ENCODE data around the gene CDC25B. TPM values are rescaled to one million over a fixed set of nuclear protein-coding genes. Genes with fewer than 3 reads are reported as not detected.

CDC25B gene
- total and polyA plus RNA-seq, 2 of the 8 experiments (the other 6 are each of a cell fraction or from before 2014, with no cell fraction given): 21.7 to 31.2 TPM

- no peaks in the 10 kb centered on the region for H3K79me2 ChIP-seq (ENCODE audit: control insufficient read depth in 1 of 2, insufficient read depth in 2 of 2, low read length in 2 of 2)
- no peak overlapping the region for H4K5ac ChIP-seq (ENCODE audit: insufficient read length, low read depth, low read length)
- peaks cover 3% of the 10 kb centered on the region in 2 experiments for H4K20me1 ChIP-seq (replicated peaks in 1 of 2; ENCODE audit: control insufficient read depth in 1 of 2, insufficient read depth in 2 of 2, low read length in 2 of 2)
- H3K27me3 ChIP-seq (replicated peaks in 1 of 4; ENCODE audit: control insufficient read depth in 3 of 4, extremely low read depth in 1 of 4, insufficient read depth in 3 of 4, low read length in 3 of 4): no peaks in the 10 kb centered on the region
- H3K27ac ChIP-seq (ENCODE audit: low read depth, low read length): no peak overlapping the region
- FAIRE-seq: no peak
- no peak overlapping the region for H2BK20ac ChIP-seq (ENCODE audit: low read length)
- no peak overlapping the region for H2AFZ ChIP-seq (ENCODE audit: low read length)
- H3K9ac ChIP-seq (replicated peaks in 1 of 4; ENCODE audit: extremely low read depth in 1 of 4, low read depth in 3 of 4, low read length in 3 of 4): no peak overlapping the region; a peak in 1 of 7 replicates
- H3K18ac ChIP-seq (ENCODE audit: extremely low read depth, low read length): no peak overlapping the region
- no peak overlapping the region for H3K23ac ChIP-seq (ENCODE audit: insufficient read length)
- ChIA-PET POLR2A (ENCODE audit: partially characterized antibody) (interaction anchor here (0.7 to 2.1 kb wide), 4 partner anchors 14 to 61 kb away, joined by 3 to 9 read pairs (median 3); partner anchors contain the start of gene AP5S1), CTCF (ENCODE audit: partially characterized antibody) (interaction anchor here (0.5 to 1.3 kb wide), 2 partner anchors 15 to 267 kb away, joined by 3 read pairs; no protein-coding TSS in a partner anchor)
- H3K4me3 ChIP-seq (ENCODE audit: extremely low read depth in 1 of 4, insufficient read depth in 2 of 4, low read depth in 3 of 4, low read length in 4 of 4): no peak overlapping the region
- no peak for DNase-seq (ENCODE audit: low read depth in 1 of 2, low spot score in 2 of 2)
- H2BK12ac ChIP-seq (ENCODE audit: low read depth, low read length): no peak overlapping the region
- H4K91ac ChIP-seq (replicated peaks; ENCODE audit: insufficient read length, low read length): no peak overlapping the region
- H2AK5ac ChIP-seq (ENCODE audit: low read depth, low read length): no peak overlapping the region
- H2BK15ac ChIP-seq (ENCODE audit: low read length): no peak overlapping the region
- H2BK120ac ChIP-seq (replicated peaks; ENCODE audit: low read depth, low read length): no peak overlapping the region
- H3K14ac ChIP-seq (ENCODE audit: insufficient read length): no peak overlapping the region
- WGBS, 2 experiments (ENCODE audit: extremely low coverage in 1 of 2, insufficient coverage in 1 of 2, insufficient read length in 1 of 2, insufficient replicate concordance in 2 of 2, low coverage in 1 of 2, low lambda C conversion rate in 2 of 2, missing lambda C conversion rate in 1 of 2): 88% methylated on average over 11 of the region's 11 CpGs; no CpG with 5 or more reads in 1 of the 2 experiments
- H3K4me1 ChIP-seq (replicated peaks in 1 of 4; ENCODE audit: control insufficient read depth in 3 of 4, insufficient read depth in 4 of 4, low read length in 3 of 4): peaks cover 10 to 32% (median 23%) of the 10 kb centered on the region in 4 experiments
- H3K56ac ChIP-seq (replicated peaks; ENCODE audit: insufficient read length, low read depth, low read length): no peak overlapping the region
- H4K8ac ChIP-seq (ENCODE audit: extremely low read depth, insufficient read depth, low read length): no peak overlapping the region
- no peak overlapping the region for H3K4ac ChIP-seq (replicated peaks; ENCODE audit: insufficient read length, low read depth, low read length)
- no peak for TF ChIP-seq TBP (IDR thresholded peaks at IDR 0.05; ENCODE audit: low read depth, low read length)
- H3K23me2 ChIP-seq (ENCODE audit: low read depth, low read length): no peaks in the 10 kb centered on the region
- H3K36me3 ChIP-seq (ENCODE audit: control insufficient read depth in 2 of 4, insufficient read depth in 4 of 4, low read length in 3 of 4): peaks cover 4 to 35% (median 30%) of the 10 kb centered on the region in 4 experiments
- H3K79me1 ChIP-seq (ENCODE audit: low read depth, low read length): no peaks in the 10 kb centered on the region; the same call in 1 of the 2 replicates
- no peak overlapping the region for H2BK5ac ChIP-seq (ENCODE audit: low read depth, low read length)
- no peak overlapping the region for H3K4me2 ChIP-seq (ENCODE audit: insufficient read depth in 1 of 2, low read depth in 2 of 2, low read length in 2 of 2)
- H3K9me3 ChIP-seq (ENCODE audit: insufficient read depth in 2 of 2, low read depth in 1 of 2, low read length in 1 of 2): no peaks in the 10 kb centered on the region
These were observed 8.2 kb downstream of the CDC25B start for GRCh38 chr20:3804254-3804751.

All from H1 (cell line).